ENCODE data around the gene GDI1.

Gene GDI1

DNA sequence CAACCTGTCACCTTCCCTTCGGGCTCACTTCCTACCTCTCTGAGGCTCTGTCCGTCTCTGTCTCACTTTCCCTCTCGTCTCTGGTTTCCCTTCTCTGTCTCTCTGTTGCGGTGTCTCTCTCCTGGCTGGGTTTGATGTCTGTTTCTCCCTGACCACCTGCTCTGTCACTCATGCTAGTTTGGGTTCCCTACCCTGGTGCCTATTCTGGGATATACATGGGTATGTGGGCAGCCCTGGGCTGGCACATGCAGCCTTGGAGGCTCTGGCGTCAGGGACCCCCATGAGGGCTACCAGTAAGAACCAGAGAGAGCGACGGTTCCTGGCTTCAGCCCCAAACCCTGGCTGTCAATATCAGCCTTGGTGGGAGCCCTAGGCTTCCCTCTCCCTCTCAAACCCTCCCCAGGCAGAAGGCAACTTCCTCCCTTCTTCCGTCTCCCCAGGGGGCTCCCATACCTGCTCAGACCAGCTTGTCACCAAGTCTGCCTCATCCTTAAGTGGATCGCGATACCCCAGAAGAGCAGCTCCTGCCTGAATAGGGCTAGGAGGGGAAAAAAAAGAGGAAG, 28.2 kb upstream of the GDI1 start:
- Histone ChIP-seq H3K27me3 (replicated peaks) (no peaks in the 10 kb centered on the region), H3K27ac (peak overlapping the region; percentile 76), H3K36me3 (replicated peaks) (no peaks in the 10 kb centered on the region), H3K4me3 (ENCODE audit: low read depth, low read length) (peak overlapping the region; percentile 58)
- DNase-seq, result no peak
- TF ChIP-seq, protein P1, sequence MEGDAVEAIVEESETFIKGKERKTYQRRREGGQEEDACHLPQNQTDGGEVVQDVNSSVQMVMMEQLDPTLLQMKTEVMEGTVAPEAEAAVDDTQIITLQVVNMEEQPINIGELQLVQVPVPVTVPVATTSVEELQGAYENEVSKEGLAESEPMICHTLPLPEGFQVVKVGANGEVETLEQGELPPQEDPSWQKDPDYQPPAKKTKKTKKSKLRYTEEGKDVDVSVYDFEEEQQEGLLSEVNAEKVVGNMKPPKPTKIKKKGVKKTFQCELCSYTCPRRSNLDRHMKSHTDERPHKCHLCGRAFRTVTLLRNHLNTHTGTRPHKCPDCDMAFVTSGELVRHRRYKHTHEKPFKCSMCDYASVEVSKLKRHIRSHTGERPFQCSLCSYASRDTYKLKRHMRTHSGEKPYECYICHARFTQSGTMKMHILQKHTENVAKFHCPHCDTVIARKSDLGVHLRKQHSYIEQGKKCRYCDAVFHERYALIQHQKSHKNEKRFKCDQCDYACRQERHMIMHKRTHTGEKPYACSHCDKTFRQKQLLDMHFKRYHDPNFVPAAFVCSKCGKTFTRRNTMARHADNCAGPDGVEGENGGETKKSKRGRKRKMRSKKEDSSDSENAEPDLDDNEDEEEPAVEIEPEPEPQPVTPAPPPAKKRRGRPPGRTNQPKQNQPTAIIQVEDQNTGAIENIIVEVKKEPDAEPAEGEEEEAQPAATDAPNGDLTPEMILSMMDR (IDR thresholded peaks at IDR 0.05; ENCODE audit: low read depth, low read length, missing control alignments), result no peak
- in situ Hi-C loops (cut with HindIII; ENCODE audit: low pct_ligation_motif_present, low sequenced_read_pairs), result no loop called here

DNA sequence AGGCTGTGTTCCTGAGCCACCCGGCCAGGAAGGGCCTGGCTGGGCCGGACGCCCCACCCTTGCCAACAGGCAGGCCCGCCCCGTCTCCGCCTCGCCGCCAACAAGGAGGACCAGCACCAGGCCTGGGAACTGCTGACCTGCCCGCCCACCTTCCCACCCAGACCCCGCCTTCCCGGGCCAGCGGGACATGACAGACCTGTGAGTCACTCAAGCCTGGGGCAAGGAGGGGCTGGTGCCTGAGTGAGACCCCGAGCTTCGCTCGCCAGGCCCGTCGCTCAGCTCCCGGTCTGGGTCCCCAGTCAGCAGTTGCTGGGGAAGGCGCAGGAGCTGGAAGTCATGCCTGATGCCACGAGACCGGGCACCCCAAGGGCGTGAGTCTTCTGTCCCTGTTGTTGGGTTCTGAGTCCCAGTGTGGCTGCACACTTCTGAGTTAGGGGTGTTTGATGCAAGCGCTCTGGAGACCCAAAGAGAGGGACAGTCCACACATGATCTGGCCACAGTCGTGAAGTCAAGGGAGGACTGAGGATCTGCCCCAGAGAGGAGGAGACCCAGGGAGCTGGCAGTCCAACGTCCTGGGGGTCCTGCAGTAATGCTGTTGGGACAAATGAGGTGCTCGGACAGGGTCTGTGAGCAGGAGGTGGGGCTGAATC, 27.6 kb upstream of the GDI1 start, which contains the start of gene DNASE1L1:
Gene DNASE1L1 (minus strand): TSS at position 33 of the 650 bp plus-strand sequence. CDS start 3,686 bp downstream, outside the sequence.
- Histone ChIP-seq H3K36me3 (replicated peaks) (no peaks in the 10 kb centered on the region), H3K27me3 (replicated peaks) (no peaks in the 10 kb centered on the region), H3K4me3 (ENCODE audit: low read depth, low read length) (peak within 1 kb of the TSS; percentile 58), H3K27ac (peak within 1 kb of the TSS; percentile 76)
- TF ChIP-seq, protein P1 (IDR thresholded peaks at IDR 0.05; ENCODE audit: low read depth, low read length, missing control alignments), result no peak
- in situ Hi-C loops (cut with HindIII; ENCODE audit: low pct_ligation_motif_present, low sequenced_read_pairs), result no loop called here
- DNase-seq, result peak; percentile 80

DNA sequence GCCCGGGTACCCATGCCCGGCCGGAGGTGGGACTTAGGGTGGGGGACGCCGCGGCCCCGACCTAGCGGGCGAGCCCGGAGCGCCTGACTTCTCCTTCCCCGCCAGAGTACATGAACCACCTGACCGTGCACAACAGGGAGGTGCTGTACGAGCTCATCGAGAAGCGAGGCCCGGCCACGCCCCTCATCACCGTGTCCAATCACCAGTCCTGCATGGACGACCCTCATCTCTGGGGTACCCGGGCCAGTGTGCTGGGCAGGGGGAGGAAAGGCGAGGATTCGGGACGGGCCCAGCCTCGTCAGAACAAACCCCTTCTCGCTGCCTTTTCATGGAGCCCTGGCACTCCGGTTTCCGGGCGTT, 25.0 kb upstream of the GDI1 start:
- in situ Hi-C loops (cut with HindIII; ENCODE audit: low pct_ligation_motif_present, low sequenced_read_pairs), result no loop called here
- TF ChIP-seq, protein P1 (IDR thresholded peaks at IDR 0.05; ENCODE audit: low read depth, low read length, missing control alignments), result no peak
- peak overlapping the region; percentile 59 for H3K4me3 ChIP-seq (ENCODE audit: low read depth, low read length)
- no peak overlapping the region for H3K27ac ChIP-seq
- H3K36me3 ChIP-seq (replicated peaks), result no peaks in the 10 kb centered on the region
- no peaks in the 10 kb centered on the region for H3K27me3 ChIP-seq (replicated peaks)
- no peak for DNase-seq

DNA sequence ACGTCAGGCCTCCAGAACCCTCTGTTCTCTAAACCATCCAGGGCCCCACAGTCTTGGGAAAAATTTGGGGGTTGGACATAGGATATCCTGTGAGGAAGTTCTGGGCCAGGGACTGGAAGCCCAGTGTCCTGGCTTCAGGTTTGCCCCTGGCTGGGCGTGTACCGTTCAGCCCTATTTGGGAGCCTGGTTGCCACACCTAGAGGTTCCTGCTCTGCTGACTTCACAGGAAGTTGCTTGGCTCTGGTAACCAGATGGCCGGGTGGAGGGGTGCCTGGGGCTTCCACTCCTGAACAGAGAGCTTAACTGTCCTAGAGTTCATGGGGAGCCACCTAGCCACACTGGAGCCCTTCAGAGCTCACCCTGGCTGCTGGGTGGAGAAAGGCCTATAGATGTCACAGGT, 24.5 kb upstream of the GDI1 start:
- DNase-seq, result no peak
- in situ Hi-C loops (cut with HindIII; ENCODE audit: low pct_ligation_motif_present, low sequenced_read_pairs), result no loop called here
- Histone ChIP-seq H3K36me3 (replicated peaks) (no peaks in the 10 kb centered on the region), H3K27ac (no peak overlapping the region), H3K27me3 (replicated peaks) (no peaks in the 10 kb centered on the region), H3K4me3 (ENCODE audit: low read depth, low read length) (peak overlapping the region; percentile 59)
- TF ChIP-seq, protein P1 (IDR thresholded peaks at IDR 0.05; ENCODE audit: low read depth, low read length, missing control alignments), result no peak

DNA sequence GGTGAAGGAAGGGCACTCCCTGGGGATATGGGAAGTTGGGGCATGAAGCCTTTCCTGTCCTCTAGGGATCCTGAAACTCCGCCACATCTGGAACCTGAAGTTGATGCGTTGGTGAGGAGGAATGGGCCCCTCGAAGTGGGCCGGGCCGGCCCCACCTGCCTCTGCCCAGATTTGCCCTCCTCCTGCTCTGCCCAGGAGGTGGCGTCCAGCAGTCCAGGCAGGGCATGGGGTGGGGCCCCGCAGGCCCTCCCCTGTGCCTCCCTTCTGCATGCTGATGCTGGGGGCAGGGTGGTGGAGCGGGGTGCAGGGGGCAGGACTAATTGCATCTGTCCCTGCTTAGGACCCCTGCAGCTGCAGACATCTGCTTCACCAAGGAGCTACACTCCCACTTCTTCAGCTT, 23.8 kb upstream of the GDI1 start:
- Histone ChIP-seq H3K27me3 (replicated peaks) (no peaks in the 10 kb centered on the region), H3K4me3 (ENCODE audit: low read depth, low read length) (no peak overlapping the region), H3K27ac (no peak overlapping the region), H3K36me3 (replicated peaks) (no peaks in the 10 kb centered on the region)
- no peak for DNase-seq
- in situ Hi-C loops (cut with HindIII; ENCODE audit: low pct_ligation_motif_present, low sequenced_read_pairs), result no loop called here
- TF ChIP-seq, protein P1 (IDR thresholded peaks at IDR 0.05; ENCODE audit: low read depth, low read length, missing control alignments), result no peak

All from brain microvascular endothelial cell (primary cell).